HG03097 (cell line): Measurements from ENCODE around the gene CAPRIN2.

Source experiments
- ATAC-seq: cut with Tn5 transposase; IDR thresholded peaks from one replicate; pipeline ENCODE4 v1.9.1; 2021; ENCODE audit not compliant: unreplicated experiment, low FRiP score

CAPRIN2 gene

DNA sequence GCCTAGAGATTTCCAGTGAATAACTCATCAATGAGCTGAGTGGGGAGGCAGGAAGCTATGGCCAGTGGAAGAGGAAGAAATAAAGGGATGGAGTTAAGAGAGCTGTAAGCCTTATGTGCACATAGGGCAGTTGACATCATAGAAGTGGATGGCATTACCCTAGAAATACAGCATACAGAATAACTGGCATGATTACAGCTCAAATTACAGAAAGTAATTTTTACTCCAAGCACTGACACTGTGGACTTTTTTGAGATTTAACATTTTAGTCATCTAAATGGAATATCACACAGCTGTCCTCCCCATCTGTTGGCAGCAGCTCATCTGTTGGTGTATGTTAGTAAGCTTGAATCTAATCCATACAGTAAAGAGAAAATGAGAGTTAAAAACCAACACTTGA is 53.7 kb downstream of the CAPRIN2 start:
- no peak for ATAC-seq

GRCh38 chr12:30700216-30700900 is 54.4 kb downstream of the CAPRIN2 start:
- ATAC-seq = no peak

GRCh38 chr12:30698346-30698745 is 56.4 kb downstream of the CAPRIN2 start:
- ATAC-seq = no peak

DNA sequence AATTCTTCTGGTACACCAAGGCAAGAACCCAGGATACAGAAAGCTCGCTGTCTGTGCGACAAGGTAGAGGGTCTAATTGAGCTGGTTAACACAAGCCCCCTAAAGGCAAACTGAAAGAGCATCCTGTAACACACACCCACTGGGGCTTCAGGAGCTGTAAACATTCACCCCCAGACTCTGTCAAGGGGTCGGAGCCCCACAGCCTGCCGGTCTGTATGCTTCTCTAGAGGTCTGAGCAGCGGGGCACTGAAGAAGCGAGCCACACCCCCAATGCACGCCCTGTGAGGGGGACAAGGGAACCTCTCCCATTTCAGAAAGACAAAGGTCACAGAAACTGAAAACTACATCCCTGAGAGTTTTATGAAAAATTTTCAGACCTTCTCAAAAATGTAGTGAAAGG is 57.8 kb downstream of the CAPRIN2 start:
- ATAC-seq = no peak

GRCh38 chr12:30696486-30696885 is 58.3 kb downstream of the CAPRIN2 start:
- no peak for ATAC-seq

DNA sequence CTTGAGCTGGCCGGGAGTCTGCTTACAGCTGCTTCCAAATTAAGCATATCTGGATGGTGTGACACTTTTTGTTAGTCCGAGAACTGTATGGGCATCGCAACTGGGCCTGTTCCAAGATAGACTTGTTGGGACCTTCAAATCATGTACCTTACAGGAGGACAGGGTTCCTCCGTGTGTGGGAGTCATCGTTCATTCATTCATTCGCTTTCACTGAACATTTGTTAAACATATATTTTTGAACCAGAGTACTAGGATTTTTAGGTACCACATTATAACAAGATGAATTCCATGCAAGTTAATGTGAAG is 58.7 kb downstream of the CAPRIN2 start:
- no peak for ATAC-seq

DNA sequence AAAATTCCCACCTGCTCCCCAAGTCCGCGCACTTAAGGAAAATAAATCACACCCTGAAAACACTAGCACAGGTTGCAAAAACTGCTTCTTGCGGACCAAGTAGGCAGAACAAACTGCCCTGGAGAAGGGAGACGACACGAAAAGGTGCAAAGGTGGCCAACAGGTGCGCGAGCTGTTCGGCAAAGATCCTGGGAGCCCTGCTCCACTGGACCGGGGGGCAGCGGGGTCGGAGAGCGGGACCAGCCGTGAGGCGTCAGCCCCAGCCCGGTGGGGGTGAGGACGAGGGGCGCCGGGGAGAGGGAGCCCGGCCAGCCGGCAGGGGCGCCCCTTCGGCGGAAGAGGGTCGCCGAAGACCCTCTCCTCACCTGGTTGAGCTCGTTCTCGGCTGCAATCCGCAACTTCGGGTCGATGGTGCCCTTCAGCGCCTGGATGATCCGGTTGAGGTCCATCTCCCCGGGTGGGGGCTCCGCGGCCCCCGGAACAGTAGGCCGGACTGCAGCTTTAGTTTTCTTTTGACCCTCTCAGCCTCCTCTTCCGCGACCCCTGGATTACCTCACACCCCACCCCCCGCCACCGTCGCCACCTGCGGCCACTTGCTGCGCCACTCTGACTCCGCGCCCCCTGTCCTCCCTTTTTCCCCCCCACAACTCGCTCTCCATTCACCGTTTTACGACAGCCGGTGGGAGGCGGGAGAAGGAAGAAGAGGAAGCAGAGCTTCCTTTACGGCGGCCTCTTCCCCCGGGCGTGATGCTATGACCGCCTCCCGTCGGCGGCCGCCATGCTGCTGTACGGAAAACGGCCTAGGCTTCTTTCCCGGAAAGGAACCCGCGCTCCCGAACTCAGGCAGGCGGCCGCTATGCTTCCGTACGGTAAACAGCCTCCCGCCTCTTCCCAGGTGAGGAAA is 59.3 kb downstream of the CAPRIN2 start, which contains the start of gene IPO8:
Gene IPO8 (minus strand): TSS at position 671 of the 904 bp plus-strand sequence. CDS start 222 bp downstream, at position 449.
- peak; percentile 77 for ATAC-seq

GRCh38 chr12:30694412-30695198 is 60.1 kb downstream of the CAPRIN2 start:
- no peak for ATAC-seq

- ATAC-seq = no peak
These were observed 62.3 kb downstream of the CAPRIN2 start for GRCh38 chr12:30692470-30692869.

DNA sequence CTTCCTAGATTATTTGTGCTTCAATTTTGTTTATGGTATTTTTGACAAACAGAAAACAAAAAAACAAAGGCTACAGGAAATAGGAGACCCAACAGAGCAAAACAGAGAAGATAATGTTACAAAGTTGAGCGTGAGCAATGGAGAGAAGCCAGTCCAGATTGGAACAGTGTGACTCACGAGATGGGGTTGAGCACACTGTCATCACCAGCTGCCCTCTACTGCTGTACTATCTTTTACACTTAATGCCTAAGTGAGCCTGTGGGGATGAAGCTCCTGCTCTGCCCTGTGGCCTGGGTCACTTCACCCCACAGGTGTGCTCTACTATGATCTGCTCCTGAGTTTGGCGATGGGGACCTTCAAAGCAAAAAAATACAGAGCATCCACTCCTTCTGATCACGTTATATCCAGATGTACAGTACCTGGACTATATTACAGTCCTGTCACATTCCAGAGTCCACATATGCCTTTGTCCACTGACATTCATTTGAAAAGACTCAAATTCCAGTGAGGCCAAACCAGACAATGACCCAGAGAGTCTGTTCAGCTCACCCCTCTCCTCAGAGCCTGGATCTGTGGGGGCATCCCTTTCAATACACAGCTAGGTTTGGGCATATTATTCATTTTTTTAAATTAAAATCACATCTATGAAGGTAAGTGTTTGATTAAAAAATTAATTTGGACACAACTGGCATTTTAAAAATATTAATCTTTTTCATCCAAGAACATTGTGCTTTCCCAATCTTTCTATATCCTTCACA is 63.5 kb downstream of the CAPRIN2 start:
- ATAC-seq = no peak

DNA sequence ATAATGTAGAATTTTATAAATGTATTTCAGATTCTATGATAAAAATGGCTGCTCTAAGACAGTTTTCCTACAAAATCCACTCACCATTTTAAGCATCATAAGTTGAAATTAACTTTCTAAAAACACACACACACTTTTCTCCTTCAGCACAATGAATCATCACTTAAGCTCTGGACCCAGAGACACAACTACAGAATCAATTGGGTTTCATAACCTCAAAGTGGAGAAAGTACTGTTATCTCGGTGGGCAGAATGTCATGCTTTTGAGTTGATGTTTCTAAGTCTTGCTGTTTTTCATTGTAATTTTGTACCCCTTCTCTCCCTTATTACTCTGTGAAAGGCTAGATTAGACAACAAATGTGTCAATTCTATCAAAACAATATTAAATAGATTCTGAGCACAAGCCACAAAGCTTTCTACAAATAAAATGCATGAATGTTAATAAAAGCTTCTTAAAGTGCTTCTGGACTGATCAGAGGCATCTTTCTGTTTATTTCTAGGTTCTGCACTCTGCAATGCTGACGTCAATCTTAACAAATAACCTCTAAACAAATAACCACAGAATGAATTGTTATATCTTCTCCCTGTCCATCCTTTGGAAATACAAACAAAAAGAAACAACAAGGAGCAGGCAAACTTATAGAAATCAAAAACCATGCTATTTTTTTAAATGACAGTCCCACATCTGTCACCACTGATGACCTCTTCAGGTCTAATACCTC is 67.3 kb downstream of the CAPRIN2 start:
- ATAC-seq = no peak

DNA sequence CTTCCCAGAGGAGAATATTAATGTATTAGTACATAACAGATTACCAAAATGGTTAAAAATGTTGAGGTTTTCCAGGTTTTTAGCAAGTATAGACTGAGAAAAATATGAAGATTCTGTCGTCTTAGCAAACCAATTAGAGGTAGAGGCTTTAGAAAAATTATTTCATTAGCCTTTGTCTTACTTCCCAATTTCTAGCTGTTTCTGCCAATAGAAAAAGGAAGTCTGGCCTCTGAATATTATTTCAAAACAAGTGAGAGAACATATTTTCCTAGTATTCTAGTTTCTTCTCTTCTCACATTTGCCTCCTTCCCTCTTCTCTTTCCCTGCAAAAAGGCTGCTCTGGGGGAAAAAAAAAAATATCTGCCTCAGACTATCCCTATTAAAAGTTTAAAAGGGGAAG is 75.5 kb downstream of the CAPRIN2 start:
- ATAC-seq = no peak

DNA sequence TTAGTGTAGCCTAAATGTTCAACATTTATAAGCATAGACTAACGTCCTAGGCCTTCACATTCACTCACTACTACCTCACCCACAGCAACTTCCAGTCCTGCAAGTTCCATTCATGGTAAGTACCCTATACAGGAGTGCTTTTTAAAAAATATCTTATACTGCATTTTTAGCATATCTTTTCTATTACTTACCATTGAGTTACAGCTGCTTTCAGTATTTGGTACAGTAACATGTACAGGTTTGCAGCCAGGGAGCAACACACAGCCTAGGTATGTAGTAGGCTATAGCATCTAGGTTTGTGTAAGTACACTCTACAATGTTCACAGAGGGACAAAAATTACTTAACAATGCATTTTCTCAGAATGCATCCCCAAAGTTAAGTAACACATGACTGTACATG is 76.5 kb downstream of the CAPRIN2 start:
- no peak for ATAC-seq

GRCh38 chr12:30661210-30661609 is 93.5 kb downstream of the CAPRIN2 start:
- no peak for ATAC-seq
